Cerebellar nuclear complex (tissue), 1 donor: ENCODE data around the gene SRGAP1.

Source experiments
- DNase-seq, 2 experiments: peaks; one replicate each; lab custom pipeline; 2025; lab: John Stamatoyannopoulos, UW

SRGAP1 gene

GRCh38 chr12:63909746-63910145 lies 65.2 kb downstream of the SRGAP1 start:
- DNase-seq = no peak

- no peak for DNase-seq
Measured at GRCh38 chr12:63911341-63911740, 66.8 kb downstream of the SRGAP1 start.

DNA sequence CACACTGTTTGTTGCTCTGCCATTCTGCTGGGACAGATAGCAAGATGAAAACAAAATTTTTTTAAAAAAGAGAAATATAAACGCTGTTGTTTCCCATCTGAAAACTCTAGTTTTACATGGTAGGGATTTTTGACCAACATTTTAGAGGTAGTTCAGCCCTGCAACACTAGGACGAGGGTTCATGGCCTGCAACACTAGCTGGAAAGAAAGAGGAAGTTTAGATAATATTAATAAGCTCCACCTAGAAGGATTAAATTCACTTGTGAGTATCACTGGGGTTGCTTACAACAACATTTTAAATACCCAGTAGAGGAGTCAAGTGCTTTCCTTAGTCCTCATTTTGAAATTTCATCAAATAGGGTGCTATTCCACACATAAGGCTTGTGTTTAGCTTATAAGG lies 68.2 kb downstream of the SRGAP1 start:
- DNase-seq = no peak

GRCh38 chr12:63913929-63914328 lies 69.4 kb downstream of the SRGAP1 start:
- DNase-seq = no peak

DNA sequence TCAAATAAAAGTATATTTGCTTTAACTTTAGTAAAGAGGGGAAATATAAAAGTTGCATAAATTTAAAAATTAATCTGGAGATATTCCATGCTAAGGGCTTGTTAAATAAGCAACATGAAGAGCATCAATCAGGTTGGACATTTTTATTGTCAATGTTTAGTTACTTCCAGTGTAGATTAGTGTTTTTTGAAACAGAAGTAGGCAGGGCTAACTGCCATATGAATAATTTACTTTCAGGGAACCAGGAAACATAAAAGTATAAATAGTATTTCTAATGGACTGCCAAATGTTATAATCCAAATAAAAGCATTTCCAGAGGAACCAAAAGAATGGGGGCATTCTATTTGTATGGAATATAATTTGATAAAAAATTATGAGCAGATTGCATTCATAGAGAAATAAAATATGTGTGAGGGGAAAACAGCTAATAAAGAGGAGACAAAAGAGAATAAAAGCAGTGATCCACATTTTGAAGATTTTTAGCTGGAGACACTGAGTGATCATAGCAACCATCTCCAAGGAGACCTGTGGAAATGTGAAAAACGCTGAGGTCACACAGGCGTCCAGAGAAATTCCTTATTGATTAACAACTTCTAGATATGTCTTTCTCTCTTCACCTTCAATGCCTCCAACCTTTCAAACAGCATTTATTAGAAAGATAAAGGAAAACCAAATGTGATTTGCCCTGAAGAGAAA lies 70.8 kb downstream of the SRGAP1 start:
- no peak for DNase-seq

- DNase-seq = no peak
Measured at GRCh38 chr12:63916561-63917476, 72.3 kb downstream of the SRGAP1 start.

DNA sequence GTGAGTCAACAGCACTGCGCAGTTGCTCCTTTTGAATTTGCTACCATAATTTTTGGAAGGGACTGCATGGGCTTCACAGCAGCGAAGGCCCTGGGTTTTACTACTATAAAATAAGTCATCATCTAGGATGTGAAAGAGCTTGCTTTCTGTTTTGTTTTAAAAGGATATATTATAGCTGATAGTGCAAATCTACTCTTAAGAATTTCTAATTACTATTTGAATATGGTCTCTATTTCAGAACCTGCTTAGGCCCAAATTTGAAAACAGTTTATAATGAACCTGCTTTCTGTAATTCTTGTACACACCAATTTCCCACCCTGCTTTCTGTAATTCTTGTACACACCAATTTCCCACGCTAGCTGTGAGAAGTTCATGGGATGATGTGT lies 73.0 kb downstream of the SRGAP1 start:
- DNase-seq = no peak

DNA sequence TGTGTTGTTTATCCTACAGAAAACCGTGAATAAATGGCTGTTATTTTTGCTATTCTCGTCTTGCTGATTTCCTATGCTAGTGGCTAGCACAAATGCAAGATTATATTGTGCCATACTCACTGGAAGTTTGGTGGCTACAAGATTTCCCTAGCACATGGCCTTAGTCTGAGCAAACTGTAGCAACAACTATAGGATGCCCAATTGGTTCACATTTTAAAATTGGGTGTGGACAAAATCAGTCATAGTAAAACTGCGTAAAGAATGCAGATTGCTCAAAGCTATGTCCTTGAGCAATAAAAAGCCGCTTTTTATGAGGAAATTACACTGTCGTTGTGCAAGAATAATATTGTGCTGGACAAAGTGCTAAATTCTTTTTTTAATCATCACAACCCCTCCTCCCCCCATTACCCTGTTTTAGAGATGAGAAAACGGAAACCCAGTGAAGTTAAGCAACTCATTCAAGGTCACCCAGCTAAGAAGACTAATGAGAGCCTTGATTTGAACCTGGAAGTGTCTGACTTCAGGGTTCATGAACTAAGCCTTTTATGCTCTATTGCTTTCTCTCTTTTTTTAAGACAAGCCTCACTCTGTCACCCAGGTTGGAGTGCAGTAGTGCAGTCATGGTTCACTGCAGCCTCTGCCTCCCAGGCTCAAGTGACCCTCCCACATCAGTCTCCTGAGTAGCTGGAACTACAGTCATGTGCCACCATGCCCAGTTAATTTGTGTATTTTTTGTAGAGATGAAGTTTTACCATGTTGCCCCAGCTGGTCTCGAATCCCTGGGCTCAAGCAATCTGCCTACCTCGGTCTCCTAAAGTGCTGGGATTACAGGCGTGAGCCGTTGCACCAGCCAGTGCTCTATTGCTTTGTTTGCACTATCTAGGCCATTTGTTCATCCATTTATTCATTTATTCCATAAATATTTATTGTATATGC lies 73.6 kb downstream of the SRGAP1 start:
- DNase-seq = no peak

GRCh38 chr12:63918800-63919300 lies 74.3 kb downstream of the SRGAP1 start:
- no peak for DNase-seq

DNA sequence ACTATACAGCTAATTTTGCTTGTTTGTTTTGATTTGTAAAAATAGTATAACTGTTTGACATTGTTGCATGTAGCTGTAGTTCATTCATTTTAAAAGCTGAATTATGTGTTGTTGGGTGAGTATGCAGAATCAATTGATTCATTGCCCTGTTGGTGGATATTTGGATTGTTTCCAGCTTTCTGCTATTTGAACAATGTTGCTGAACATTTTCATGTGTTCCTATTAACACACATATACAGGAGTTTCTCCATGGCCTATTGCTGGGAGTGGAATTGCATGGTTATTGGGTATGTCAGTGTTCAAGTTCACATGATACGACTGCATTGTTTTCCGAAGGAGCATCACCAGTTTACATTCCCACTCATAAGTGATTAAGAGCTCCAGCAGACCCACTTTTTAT lies 75.3 kb downstream of the SRGAP1 start:
- DNase-seq = no peak

- no peak for DNase-seq
Measured at GRCh38 chr12:63921157-63921556, 76.7 kb downstream of the SRGAP1 start.

DNA sequence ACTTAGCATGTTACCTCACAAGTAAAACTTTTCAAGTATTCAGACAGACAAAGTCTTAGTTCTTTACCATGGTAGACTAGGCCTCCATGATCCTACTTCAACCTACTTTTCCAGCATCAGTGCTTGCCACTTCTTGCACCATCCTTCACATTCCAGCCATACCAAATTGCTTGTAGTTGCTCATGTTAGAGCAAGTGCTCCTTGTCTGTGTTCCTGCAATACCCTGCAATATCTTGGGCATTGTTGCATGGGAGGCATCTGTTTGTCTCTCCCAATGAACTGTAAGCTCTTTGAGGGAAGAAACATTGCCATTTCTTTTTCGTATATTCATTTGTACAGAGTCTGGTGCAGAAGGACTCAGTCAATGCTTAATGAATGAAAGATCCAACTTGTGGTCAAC lies 78.0 kb downstream of the SRGAP1 start:
- DNase-seq = no peak

DNA sequence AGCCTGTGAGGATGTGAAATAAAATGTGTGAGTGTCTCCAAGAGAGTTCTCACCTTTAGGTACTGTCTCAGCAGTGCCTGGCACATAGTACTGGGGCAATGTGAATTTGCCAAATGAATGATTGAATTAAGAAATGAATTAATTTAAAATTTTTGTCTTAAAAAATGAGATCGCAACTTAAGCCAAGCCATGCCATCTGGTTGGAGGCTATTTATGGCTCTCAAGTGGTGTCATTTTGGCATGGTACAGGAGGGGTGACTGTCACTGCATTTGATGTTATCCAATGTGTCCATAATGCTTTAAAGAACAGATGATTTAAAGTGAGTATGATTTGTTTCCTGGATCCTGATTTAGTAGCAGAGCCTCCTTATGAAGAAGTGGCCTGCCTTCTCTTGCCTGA lies 80.3 kb downstream of the SRGAP1 start:
- no peak for DNase-seq

DNA sequence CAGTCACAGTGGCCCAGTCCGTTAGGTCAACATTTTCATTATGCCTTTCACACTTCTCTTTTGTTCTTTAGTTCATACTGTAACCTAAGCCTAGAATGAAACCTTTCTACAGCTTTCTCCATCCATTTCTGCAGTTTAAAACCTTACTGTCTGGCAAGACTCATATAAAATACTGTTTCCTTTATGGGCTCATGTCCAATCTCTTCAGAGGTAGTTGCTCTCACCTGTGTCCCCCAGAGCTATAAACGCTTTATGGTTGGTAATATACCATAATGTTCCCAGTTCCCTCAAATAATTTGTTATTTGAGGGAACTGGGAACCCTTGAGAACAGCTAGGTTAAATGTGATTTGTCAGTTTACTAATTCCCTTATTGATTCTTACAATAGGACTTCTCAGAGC lies 83.0 kb downstream of the SRGAP1 start:
- DNase-seq = no peak

DNA sequence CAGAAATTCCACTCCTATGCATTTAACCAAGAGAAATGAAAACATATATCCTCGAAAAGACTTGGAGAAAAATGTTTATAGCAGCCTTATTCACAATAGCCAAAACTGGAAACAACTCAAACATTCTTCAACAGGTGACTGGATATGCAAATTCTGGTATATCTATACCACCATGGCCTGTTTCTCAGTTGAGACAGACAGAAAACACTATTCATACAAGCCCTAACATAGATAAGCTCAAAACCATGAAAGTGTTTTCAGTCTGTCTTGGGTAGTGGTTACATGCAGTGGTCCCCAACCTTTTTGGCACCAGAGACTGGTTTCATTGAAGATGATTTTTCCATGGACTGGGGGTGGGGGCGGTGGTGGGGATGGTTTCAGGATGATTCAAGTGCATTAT lies 83.8 kb downstream of the SRGAP1 start:
- DNase-seq = no peak

DNA sequence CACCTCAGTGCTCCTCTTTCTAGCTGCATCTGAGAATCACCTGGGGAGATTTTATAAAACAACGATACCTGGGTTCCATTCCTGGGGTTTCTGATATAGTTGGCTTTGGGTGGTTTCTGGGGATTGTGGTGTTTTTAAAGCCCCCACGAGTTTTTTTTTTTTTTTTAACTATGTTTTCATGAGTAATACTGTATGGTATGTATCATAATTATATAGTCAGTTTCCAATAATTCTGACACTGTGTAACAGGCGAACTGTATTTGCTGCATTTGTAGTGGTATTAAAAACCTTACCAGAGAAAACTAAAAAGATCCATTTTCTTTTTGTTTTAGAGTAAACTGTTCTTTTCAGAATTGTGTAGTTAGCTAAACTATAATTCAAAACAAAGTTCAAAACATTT lies 84.9 kb downstream of the SRGAP1 start:
- DNase-seq = no peak

- no peak for DNase-seq
Measured at GRCh38 chr12:63930971-63931370, 86.5 kb downstream of the SRGAP1 start.

- no peak for DNase-seq
Measured at GRCh38 chr12:63931703-63932102, 87.2 kb downstream of the SRGAP1 start.

DNA sequence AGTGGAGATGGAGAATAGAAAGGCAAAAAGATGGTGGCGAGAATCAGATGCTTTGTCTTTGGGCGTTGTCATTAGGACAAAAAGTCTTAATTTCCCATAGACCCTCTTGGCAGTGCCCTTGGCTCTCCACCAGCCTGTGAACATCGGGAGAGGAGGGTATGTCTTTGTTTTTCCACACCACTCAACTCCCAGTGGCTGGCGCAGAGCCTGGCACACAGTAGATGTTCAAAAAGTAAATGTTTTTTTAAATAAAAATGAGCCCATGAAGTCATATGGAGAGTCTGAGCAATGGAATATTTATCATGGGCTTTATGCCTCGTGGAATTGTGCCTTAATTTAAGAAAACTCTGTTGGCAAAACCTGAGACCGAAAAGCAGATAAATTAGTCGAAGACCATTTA lies 90.4 kb downstream of the SRGAP1 start:
- DNase-seq = no peak

- DNase-seq = no peak
Measured at GRCh38 chr12:63935361-63935760, 90.9 kb downstream of the SRGAP1 start.

- no peak for DNase-seq
Measured at GRCh38 chr12:63937378-63938316, 93.1 kb downstream of the SRGAP1 start.
